Measurements from ENCODE around the gene SLX4IP.

Gene SLX4IP

DNA sequence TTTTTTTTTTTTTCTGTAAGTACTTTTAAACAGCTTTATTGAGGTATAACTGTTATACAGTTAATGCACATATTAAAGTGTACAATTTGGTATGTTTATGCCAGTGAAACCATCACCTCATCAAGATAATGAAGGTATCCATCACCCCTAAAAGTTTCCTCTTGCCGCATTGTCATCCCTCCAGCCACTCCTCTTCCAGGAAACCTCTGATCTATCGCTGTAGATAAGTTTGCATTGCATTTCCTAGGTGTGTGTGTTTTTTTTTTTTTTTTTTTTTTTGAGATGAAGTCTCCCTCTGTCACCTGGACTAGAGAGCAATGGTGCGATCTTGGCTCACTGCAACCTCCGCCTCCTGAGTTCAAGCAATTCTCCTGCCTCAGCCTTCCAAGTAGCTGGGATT lies 3.1 kb downstream of the SLX4IP start:
- no peak overlapping the region for H3K27ac Mint-ChIP-seq

DNA sequence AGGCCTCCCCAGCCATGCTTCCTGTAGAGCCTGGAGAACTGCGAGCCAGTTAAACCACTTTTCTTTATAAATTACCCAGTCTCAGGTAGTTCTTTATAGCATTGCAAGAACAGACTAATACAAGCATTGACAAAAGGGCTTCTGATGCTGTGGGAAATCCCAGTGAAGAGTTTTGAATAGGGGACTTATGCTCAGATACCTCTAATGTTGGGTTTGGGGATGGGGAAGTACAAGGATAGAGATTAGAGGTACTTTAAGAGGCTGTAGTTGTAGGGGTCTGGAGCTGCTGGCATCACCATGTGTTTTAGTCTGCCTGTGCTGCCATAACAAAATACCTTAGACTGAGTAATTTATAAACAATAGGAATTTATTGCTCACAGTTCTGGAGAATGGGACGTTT lies 8.8 kb downstream of the SLX4IP start:
- Mint-ChIP-seq H3K27me3 (no peaks in the 10 kb centered on the region), H3K4me3 (no peak overlapping the region), H3K9me3 (no peaks in the 10 kb centered on the region), H3K4me1 (ENCODE audit: low read depth) (peaks cover 25% of the 10 kb centered on the region), H3K27ac (no peak overlapping the region), H3K36me3 (ENCODE audit: low read depth) (peaks cover 5% of the 10 kb centered on the region)

More for the DNA sequence above, 3.1 kb downstream of the SLX4IP start:
- no peak overlapping the region for H3K4me3 Mint-ChIP-seq
- H3K36me3 Mint-ChIP-seq (ENCODE audit: low read depth) = peaks cover 7% of the 10 kb centered on the region
- no peaks in the 10 kb centered on the region for H3K9me3 Mint-ChIP-seq
- peaks cover 31% of the 10 kb centered on the region for H3K4me1 Mint-ChIP-seq (ENCODE audit: low read depth)
- no peaks in the 10 kb centered on the region for H3K27me3 Mint-ChIP-seq

DNA sequence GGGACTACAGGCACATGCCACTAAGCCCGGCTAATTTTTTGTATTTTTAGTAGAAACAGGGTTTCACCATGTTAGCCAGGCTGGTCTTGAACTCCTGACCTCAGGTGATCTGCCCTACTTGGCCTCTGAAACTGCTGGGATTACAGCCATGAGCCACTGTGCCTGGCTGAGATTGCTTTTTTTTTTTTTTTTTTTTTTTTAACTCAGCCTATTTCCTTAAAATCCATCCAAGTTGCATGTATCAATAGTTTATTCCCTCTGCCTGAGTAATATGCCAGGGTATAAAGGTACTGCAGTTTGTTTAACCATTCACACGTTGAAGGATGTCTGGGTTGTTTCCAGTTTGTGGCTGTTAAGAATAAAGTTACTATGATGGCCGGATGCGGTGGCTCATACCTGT lies 10.7 kb downstream of the SLX4IP start:
- no peaks in the 10 kb centered on the region for H3K9me3 Mint-ChIP-seq
- no peak overlapping the region for H3K27ac Mint-ChIP-seq
- peaks cover 25% of the 10 kb centered on the region for H3K4me1 Mint-ChIP-seq (ENCODE audit: low read depth)
- H3K36me3 Mint-ChIP-seq (ENCODE audit: low read depth) = peaks cover 5% of the 10 kb centered on the region
- no peak overlapping the region for H3K4me3 Mint-ChIP-seq
- no peaks in the 10 kb centered on the region for H3K27me3 Mint-ChIP-seq

DNA sequence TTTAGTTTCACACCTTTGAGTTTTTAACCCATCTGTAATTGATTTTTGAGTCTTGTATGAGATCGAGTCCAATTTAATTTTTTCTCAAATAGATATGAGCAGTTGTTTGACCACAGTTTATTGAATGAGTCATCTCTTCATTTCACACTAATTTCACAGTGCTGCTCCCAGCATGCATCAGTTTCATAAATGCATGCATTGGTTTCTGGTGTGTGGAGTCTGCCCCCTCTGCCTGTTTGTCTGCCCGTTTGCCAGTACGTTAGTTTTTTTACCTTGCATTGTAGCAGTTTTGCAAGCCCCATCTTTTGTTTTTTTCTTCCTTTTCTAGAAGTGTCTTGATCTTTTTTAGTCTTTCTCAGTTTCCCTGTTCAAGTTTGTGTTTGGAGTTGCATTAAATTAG lies 11.9 kb downstream of the SLX4IP start:
- Mint-ChIP-seq H3K4me1 (ENCODE audit: low read depth) (peaks cover 26% of the 10 kb centered on the region), H3K27me3 (no peaks in the 10 kb centered on the region), H3K4me3 (peak overlapping the region; percentile 70), H3K36me3 (ENCODE audit: low read depth) (peaks cover 5% of the 10 kb centered on the region), H3K27ac (peak overlapping the region; percentile 66), H3K9me3 (no peaks in the 10 kb centered on the region)

DNA sequence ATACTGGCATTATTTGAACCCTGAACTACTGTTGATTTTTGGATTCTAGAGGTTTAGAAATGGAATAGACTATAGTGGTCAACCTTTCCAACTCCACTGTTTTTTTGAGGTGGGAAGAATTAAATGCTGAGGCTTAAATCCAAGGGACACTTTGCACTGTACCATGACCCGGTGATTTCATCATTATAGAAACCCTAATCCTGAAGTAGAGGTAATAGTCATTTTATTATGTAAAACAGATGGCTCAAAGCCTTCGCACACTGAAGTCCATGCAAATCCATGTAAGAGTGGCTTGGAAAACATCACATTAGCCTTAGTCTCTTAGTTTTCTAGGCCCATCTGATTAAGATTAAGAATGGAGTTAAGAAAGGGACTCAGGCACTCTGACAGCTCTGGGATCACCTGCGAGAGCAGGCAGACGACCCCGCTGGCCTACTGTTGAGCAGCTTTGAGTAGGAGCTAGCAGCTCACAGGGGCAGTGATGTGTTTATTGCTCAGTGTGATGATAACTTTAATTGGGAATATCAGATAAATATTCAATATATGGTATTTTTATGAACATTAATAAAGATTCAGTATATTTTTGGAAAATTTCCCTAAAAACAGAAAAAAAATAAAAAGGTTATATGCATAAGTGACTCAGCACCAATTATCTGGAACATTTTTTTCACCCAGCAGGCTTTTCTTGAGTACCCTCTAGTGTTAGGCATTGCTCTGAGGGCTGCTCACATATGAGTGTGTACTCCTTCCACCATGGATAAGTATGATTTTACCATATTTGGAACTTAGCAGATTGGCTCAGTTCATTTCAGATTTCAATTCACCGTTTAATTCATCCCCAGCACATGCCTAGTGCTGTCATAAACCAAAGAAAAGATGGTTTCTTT lies 13.4 kb downstream of the SLX4IP start:
- Mint-ChIP-seq H3K4me1 (ENCODE audit: low read depth) (peaks cover 36% of the 10 kb centered on the region), H3K9me3 (no peaks in the 10 kb centered on the region), H3K36me3 (ENCODE audit: low read depth) (peaks cover 6% of the 10 kb centered on the region), H3K4me3 (no peak overlapping the region), H3K27ac (no peak overlapping the region), H3K27me3 (no peaks in the 10 kb centered on the region)

DNA sequence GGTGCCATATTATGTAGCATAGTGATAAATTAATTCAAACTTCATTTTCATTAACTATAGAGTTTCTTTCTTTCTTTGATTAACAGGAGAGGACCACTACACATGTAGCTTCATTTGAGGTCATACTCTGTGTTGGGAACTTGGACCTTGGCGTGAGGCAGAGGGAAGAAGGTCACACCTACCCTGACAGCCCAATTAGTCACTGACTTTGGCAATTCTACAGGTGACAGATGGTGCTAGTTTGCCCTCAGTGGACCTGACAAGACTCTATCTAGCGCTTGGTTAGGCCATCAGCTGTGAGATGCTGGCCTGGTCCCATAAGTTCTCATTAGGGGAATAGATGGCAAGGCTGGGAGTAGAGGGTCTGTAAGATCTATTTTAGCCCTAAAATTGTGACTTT lies 14.2 kb downstream of the SLX4IP start:
- Mint-ChIP-seq H3K9me3 (no peaks in the 10 kb centered on the region), H3K27ac (no peak overlapping the region)

DNA sequence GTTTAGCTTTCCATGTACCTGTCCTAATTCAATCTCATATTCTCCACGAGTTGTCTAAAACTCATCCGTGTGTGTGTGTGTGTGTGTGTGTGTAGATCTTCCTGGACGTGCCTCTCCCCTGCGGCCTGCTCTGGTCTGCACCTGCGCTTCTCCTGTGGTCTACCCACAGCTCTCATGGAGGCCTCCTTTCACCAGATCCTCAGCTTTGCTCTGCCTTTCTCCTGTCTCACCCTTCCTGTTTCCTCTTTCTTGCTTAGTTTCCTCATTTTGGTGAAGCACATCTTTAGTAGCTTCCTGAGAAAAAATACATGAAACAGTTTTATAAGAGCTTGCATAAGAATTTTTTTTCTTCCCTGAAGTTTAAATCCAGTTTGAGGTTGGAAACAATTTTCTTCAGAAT lies 18.1 kb downstream of the SLX4IP start:
- peaks cover 7% of the 10 kb centered on the region for H3K9me3 Mint-ChIP-seq
- no peaks in the 10 kb centered on the region for H3K27me3 Mint-ChIP-seq
- H3K4me3 Mint-ChIP-seq = peak overlapping the region; percentile 56
- peaks cover 19% of the 10 kb centered on the region for H3K4me1 Mint-ChIP-seq (ENCODE audit: low read depth)
- peak overlapping the region; percentile 84 for H3K27ac Mint-ChIP-seq
- H3K36me3 Mint-ChIP-seq (ENCODE audit: low read depth) = peaks cover 16% of the 10 kb centered on the region

More for the DNA sequence above, 14.2 kb downstream of the SLX4IP start:
- H3K27me3 Mint-ChIP-seq = no peaks in the 10 kb centered on the region
- H3K36me3 Mint-ChIP-seq (ENCODE audit: low read depth) = peaks cover 6% of the 10 kb centered on the region
- peaks cover 39% of the 10 kb centered on the region for H3K4me1 Mint-ChIP-seq (ENCODE audit: low read depth)
- H3K4me3 Mint-ChIP-seq = no peak overlapping the region

DNA sequence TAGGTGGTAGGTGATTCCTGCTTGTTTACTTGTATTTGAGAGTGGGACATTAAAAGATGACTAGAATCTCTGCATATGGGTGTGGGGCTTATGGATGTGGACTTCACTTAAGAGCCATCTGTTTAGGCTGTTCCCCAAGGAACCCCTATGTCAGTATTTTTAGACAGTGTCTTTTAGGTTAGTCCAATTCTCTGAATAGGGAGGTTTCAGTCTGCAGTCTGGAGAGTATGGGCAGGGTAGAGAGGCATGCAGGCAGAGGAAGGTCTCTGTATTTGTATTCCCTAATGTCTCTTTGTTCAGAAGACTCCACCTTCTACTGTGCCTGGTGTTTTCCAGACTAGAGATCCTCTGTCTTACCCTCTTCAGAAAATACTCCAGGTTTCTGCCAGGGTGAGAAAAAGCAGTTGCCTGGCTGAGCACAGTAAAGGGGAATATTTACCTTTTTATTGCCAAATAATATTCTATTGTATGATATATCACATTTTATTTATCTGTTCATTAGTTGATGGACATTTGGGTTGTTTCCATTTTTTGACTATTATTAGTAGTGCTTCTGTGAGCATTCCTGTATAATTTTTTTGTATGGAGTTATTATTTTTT lies 19.1 kb downstream of the SLX4IP start:
- H3K27me3 Mint-ChIP-seq = no peaks in the 10 kb centered on the region
- H3K4me3 Mint-ChIP-seq = no peak overlapping the region
- H3K9me3 Mint-ChIP-seq = peaks cover 7% of the 10 kb centered on the region
- peaks cover 26% of the 10 kb centered on the region for H3K36me3 Mint-ChIP-seq (ENCODE audit: low read depth)
- H3K4me1 Mint-ChIP-seq (ENCODE audit: low read depth) = peaks cover 18% of the 10 kb centered on the region
- H3K27ac Mint-ChIP-seq = peak overlapping the region; percentile 10

DNA sequence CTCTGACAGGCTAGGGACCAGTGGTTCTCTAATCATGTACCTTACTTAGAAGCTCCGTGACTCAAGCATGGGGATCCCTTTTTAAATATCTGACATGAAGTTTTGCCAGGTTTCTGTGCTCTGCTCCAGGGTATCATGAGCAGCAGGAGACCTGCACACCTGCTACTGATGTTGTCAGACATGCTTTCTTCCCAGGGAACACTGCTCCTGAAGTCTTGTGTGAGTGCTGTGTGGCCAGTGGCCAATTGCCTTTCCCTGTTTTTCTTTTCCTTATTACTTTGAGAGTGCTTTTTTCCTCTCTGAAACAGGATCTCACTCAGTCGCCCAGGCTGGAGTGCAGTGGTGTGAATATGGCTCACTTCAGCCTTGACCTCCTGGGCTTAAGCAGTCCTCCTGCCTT lies 26.4 kb downstream of the SLX4IP start:
- Mint-ChIP-seq H3K9me3 (peaks cover 10% of the 10 kb centered on the region), H3K4me3 (no peak overlapping the region), H3K36me3 (ENCODE audit: low read depth) (peaks cover 53% of the 10 kb centered on the region), H3K27me3 (no peaks in the 10 kb centered on the region), H3K27ac (no peak overlapping the region), H3K4me1 (ENCODE audit: low read depth) (no peaks in the 10 kb centered on the region)

DNA sequence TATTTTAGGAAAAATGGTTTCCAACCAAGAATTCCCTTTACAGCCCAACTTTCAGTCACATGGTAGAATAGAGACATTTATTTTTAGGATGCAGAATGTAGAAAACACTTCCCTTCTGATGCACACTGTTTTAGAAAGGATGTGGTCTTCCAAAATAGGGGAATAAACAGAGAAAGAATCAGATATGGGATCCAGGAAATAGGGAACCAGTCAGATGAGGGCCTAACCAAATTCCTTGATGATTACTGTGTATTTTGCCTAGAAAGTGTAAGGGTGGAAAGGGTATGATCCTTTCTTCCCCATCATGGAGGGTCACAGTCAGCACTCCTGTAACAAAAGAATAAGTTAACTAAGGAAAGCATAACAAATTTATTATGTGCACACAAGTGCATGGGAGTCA lies 27.4 kb downstream of the SLX4IP start:
- Mint-ChIP-seq H3K9me3 (peaks cover 4% of the 10 kb centered on the region), H3K27me3 (no peaks in the 10 kb centered on the region), H3K4me3 (no peak overlapping the region), H3K4me1 (ENCODE audit: low read depth) (no peaks in the 10 kb centered on the region), H3K27ac (no peak overlapping the region), H3K36me3 (ENCODE audit: low read depth) (peaks cover 46% of the 10 kb centered on the region)

DNA sequence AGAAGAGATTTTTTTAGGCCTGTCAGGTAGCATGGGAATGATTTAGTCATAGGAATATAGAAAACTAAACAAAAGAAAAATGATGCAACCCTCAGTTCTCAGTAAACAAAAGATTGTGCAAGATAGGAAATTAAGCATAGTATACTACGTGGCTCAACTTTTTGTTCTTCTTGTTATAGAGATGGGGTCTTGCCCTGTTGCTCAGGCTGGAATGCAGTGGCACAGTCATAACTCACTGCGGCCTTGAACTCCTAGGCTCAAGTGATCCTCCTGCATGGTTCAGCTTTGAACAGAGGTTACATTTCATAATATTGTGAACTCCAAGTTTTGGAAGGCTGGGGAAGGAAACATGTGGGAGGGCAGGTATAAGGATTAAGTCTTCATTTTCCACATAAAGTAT lies 28.5 kb downstream of the SLX4IP start:
- Mint-ChIP-seq H3K27me3 (no peaks in the 10 kb centered on the region), H3K27ac (no peak overlapping the region), H3K9me3 (peaks cover 3% of the 10 kb centered on the region), H3K36me3 (ENCODE audit: low read depth) (peaks cover 39% of the 10 kb centered on the region), H3K4me3 (no peak overlapping the region), H3K4me1 (ENCODE audit: low read depth) (peaks cover 7% of the 10 kb centered on the region)

DNA sequence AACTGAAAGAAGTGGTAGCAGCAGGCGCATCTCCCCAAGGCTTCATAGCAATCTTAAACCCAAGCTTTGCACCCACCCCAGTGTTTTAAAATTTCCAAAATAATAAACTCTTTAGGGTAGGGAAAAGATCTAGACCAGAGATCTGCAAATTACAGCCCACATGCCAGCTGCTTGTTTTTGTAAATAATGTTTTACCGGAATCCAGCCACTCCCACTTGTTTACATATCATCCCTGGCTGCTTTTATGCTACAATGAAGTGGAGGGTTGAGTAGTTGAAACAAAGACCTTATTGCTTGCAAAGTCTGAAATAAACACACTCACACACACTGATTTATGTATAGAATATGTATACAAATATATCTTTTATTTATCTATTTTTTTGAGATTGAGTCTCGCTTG lies 30.0 kb downstream of the SLX4IP start:
- H3K9me3 Mint-ChIP-seq = peaks cover 3% of the 10 kb centered on the region
- H3K36me3 Mint-ChIP-seq (ENCODE audit: low read depth) = peaks cover 30% of the 10 kb centered on the region
- H3K4me3 Mint-ChIP-seq = no peak overlapping the region
- no peak overlapping the region for H3K27ac Mint-ChIP-seq
- peaks cover 16% of the 10 kb centered on the region for H3K4me1 Mint-ChIP-seq (ENCODE audit: low read depth)
- H3K27me3 Mint-ChIP-seq = no peaks in the 10 kb centered on the region

DNA sequence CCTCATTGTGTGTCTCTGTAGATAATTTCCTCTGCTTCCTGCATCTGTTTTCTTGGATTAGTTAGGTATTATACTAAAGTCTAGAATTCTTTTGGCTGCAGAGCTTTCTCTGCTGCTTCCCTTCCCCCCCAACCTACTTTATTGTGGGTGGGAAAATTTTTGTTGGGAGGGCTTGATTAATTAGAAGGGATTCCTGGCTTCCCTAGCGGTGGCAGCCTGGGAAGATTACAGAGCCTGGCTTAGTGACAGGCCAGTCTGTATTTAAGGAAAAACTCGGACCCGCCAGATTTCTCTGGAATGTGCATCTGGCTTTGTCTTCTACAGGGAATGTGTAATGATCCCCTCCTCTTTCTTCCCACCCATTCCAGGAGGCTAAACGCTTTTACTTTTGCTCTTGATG lies 31.2 kb downstream of the SLX4IP start:
- H3K36me3 Mint-ChIP-seq (ENCODE audit: low read depth) = peaks cover 22% of the 10 kb centered on the region
- no peaks in the 10 kb centered on the region for H3K27me3 Mint-ChIP-seq
- peaks cover 17% of the 10 kb centered on the region for H3K4me1 Mint-ChIP-seq (ENCODE audit: low read depth)
- H3K4me3 Mint-ChIP-seq = no peak overlapping the region
- no peaks in the 10 kb centered on the region for H3K9me3 Mint-ChIP-seq
- no peak overlapping the region for H3K27ac Mint-ChIP-seq

DNA sequence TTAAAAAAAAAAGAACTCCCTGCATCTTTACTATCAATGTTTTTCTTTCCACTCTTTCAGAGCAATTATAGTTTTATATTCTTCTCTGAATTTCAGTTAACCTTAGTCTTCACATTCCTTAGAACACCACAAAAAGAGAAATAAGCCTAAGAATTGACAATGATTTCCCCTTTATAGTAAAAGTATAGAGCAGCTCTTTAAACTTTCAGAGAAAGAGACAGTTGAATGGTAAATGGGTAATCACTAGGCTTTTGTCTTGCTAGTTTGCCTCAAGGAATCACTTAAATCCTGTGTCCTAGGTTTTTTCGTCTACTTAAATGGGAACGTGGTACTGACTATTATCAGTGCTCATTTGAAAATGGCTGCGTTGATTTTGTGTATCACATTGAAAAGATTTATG lies 31.8 kb downstream of the SLX4IP start:
- H3K9me3 Mint-ChIP-seq = no peaks in the 10 kb centered on the region
- no peak overlapping the region for H3K27ac Mint-ChIP-seq
- H3K27me3 Mint-ChIP-seq = no peaks in the 10 kb centered on the region
- H3K4me3 Mint-ChIP-seq = no peak overlapping the region
- H3K4me1 Mint-ChIP-seq (ENCODE audit: low read depth) = peaks cover 17% of the 10 kb centered on the region
- peaks cover 26% of the 10 kb centered on the region for H3K36me3 Mint-ChIP-seq (ENCODE audit: low read depth)

DNA sequence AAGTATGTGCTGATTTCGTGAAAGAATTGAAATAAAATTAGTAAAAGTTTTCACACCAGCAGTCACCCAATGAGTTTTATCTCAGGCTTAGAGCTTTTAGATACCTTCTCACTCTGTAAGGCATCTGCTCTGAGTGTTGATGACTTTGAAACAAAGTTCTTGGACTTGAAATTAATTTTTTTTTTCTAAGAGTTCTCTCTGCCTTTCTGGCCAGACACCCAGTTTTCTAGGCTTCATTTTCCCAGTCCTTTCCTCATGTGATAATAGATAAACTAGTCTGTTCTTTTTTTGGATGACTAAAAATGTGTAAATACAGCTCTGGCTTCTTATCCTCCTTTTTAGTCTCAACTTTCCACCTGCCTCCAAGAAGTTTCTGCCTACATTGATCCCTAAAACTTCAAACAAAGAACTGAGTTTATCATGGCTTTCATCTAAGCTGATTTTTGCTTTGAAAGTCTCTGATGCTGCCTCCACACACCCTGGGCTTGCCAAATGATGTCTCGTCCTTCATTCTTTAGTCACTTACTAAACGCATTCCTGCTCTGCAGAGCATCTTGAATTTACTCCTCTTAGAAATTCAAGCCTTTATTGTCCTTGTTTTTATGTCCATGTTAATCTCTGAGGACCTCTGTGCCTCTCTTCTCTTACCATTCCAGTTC lies 32.7 kb downstream of the SLX4IP start:
- H3K27ac Mint-ChIP-seq = no peak overlapping the region
- no peaks in the 10 kb centered on the region for H3K27me3 Mint-ChIP-seq
- no peak overlapping the region for H3K4me3 Mint-ChIP-seq
- H3K4me1 Mint-ChIP-seq (ENCODE audit: low read depth) = peaks cover 17% of the 10 kb centered on the region
- no peaks in the 10 kb centered on the region for H3K9me3 Mint-ChIP-seq
- H3K36me3 Mint-ChIP-seq (ENCODE audit: low read depth) = peaks cover 18% of the 10 kb centered on the region
